H1 (cell line): ENCODE data around the gene CANT1.

Experiments
- CHD2 ChIP-seq: IDR thresholded peaks from 2 replicates; pipeline ENCODE4 v1.6.1; 2012; ENCODE audit warnings: low read length, improper control_type of control experiment
- E2F6 ChIP-seq: IDR thresholded peaks from 2 replicates; pipeline ENCODE4 v1.6.1; 2012; ENCODE audit warnings: inconsistent platforms
- EP300 ChIP-seq, 2 experiments: IDR thresholded peaks; 1 replicate in 1 of 2; 2 replicates in 1 of 2; pipeline ENCODE4 v1.6.1; 2011 to 2012; ENCODE audit warnings: low read depth in 2 of 2, low read length in 2 of 2, mild to moderate bottlenecking in 2 of 2, borderline replicate concordance in 1 of 2, inconsistent platforms in 1 of 2, moderate library complexity in 1 of 2
- NRF1 ChIP-seq: IDR thresholded peaks from 2 replicates; pipeline ENCODE4 v1.6.1; 2011; ENCODE audit warnings: mild to moderate bottlenecking, low read depth, low read length, improper control_type of control experiment
- POLR2A ChIP-seq, 2 experiments: IDR thresholded peaks; 1 replicate in 1 of 2; 2 replicates in 1 of 2; pipeline ENCODE4 v1.6.1; 2011; ENCODE audit warnings: low read depth in 2 of 2, low read length in 2 of 2, mild to moderate bottlenecking in 2 of 2; ENCODE audit errors: control extremely low read depth in 1 of 2
- TF ChIP-seq, protein P1 (sequence below), 3 experiments: IDR thresholded peaks; 1 replicate in 2 of 3; 2 replicates in 1 of 3; pipeline versions ENCODE4 v1.5.1 to v1.6.1; 2011; ENCODE audit warnings: low read length in 3 of 3, mild to moderate bottlenecking in 3 of 3, inconsistent platforms in 2 of 3, low read depth in 1 of 3, moderate library complexity in 1 of 3; ENCODE audit not compliant: insufficient read depth in 1 of 3; ENCODE audit errors: control extremely low read depth in 1 of 3

DNA sequence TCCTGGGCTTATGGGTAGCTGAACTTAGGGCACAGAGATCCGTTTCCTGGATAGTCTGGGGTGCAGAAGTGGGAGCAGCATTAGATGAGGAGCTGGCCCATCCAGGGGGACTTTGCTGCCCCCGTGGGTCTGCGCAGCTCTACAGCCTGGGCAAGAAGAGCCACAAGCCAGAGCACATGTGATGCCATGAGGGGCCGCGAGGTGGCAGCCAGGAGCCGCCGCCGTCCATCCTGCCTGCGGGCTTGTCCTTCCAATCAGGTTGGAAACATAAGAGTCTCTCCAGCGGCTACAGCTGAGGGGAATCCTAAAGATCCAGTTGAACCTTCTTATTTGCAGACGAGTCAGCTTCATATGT, 36.3 kb upstream of the CANT1 start:
- no peak for TF ChIP-seq CHD2
- TF ChIP-seq POLR2A (IDR thresholded peaks at IDR 0.05; ENCODE audit: control extremely low read depth in 1 of 2, low read depth in 2 of 2, low read length in 2 of 2): no peak
- no peak for TF ChIP-seq NRF1
- TF ChIP-seq E2F6: no peak
- TF ChIP-seq, protein P1, sequence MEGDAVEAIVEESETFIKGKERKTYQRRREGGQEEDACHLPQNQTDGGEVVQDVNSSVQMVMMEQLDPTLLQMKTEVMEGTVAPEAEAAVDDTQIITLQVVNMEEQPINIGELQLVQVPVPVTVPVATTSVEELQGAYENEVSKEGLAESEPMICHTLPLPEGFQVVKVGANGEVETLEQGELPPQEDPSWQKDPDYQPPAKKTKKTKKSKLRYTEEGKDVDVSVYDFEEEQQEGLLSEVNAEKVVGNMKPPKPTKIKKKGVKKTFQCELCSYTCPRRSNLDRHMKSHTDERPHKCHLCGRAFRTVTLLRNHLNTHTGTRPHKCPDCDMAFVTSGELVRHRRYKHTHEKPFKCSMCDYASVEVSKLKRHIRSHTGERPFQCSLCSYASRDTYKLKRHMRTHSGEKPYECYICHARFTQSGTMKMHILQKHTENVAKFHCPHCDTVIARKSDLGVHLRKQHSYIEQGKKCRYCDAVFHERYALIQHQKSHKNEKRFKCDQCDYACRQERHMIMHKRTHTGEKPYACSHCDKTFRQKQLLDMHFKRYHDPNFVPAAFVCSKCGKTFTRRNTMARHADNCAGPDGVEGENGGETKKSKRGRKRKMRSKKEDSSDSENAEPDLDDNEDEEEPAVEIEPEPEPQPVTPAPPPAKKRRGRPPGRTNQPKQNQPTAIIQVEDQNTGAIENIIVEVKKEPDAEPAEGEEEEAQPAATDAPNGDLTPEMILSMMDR (IDR thresholded peaks at IDR 0.05; ENCODE audit: control extremely low read depth in 1 of 3, insufficient read depth in 1 of 3, low read depth in 1 of 3, low read length in 3 of 3): peak; percentile 95 to 96 (median 95)
- no peak for TF ChIP-seq EP300 (IDR thresholded peaks at IDR 0.05; ENCODE audit: borderline replicate concordance in 1 of 2, low read depth in 2 of 2, low read length in 2 of 2)
